Activated T-helper 2 cell treated with anti-CD3 and anti-CD28 coated beads, Interferon-gamma antibody, Interleukin-2, Interleukin-4, amounts not matched to agents 10 μg/mL and 5 μg/mL and 100 μg/mL, durations not matched to agents 14 hours and 24 hours and 36 hours (primary cell): ENCODE results near the gene PPP1R14C. TPM values are rescaled to one million over a fixed set of nuclear protein-coding genes. Genes with fewer than 3 reads are reported as not detected.
"Not testable (repeated sequence)": the region's sequence is repeated elsewhere in the genome, so short reads cannot be mapped to it uniquely, and the experiment has no call there.

Experiments used
- DNase-seq: peaks from one replicate; pipeline ENCODE4 v3.0.0; 2021; ENCODE audit warnings: low spot score
- H3K27ac Mint-ChIP-seq: one replicate; pipeline ENCODE4 v1.8.0; 2021; ENCODE audit warnings: mixed read lengths
- H3K27me3 Mint-ChIP-seq: one replicate; pipeline ENCODE4 v1.8.0; 2021; ENCODE audit warnings: low read depth, mixed read lengths
- H3K36me3 Mint-ChIP-seq: one replicate; pipeline ENCODE4 v1.8.0; 2021; ENCODE audit warnings: low read depth, mixed read lengths
- H3K4me1 Mint-ChIP-seq: one replicate; pipeline ENCODE4 v1.8.0; 2021; ENCODE audit warnings: low read depth, mixed read lengths
- H3K4me3 Mint-ChIP-seq: one replicate; pipeline ENCODE4 v1.8.0; 2021; ENCODE audit warnings: low read depth, mild to moderate bottlenecking, moderate library complexity, mixed read lengths
- H3K9me3 Mint-ChIP-seq: one replicate; pipeline ENCODE4 v1.8.0; 2021; ENCODE audit warnings: mixed read lengths
- intact Hi-C: fragments of 100-400 bp; cut with micrococcal nuclease; formaldehyde crosslinking; loops from one replicate; pipeline ENCODE4 v1.15.1; 2023
- total RNA-seq: library from RNA; stranded (reverse); gene quantifications from 2 replicates; pipeline ENCODE4 v1.2.3, GENCODE V29; 2022

Gene PPP1R14C
- total RNA-seq, 1 donor from 2014 or later: 0.23 TPM

DNA sequence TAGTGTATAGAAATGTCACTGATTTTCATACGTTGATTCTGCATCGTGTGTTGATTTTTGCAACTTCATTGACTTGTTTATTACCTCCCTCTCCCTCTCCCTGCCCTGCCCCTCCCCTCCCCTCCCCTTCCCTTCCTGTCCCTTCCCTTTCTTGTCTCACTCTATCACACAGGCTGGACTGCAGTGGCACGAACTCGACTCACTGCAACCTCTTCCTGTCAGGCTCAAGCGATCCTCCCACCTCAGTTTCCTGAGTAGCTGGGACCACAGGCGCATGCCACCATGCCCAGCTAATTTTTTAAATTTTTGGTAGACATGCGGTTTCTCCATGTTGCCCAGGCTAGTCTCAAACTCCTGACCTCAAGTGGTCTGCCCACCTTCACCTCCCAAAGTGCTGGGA, 19.2 kb upstream of the PPP1R14C start:
- intact Hi-C loops: no loop called here
- peaks cover 4% of the 10 kb centered on the region for H3K4me1 Mint-ChIP-seq
- peaks cover 21% of the 10 kb centered on the region for H3K27me3 Mint-ChIP-seq
- no peaks in the 10 kb centered on the region for H3K36me3 Mint-ChIP-seq
- no peaks in the 10 kb centered on the region for H3K9me3 Mint-ChIP-seq
- H3K4me3 Mint-ChIP-seq: no peak overlapping the region
- H3K27ac Mint-ChIP-seq: no peak overlapping the region
- DNase-seq: no peak

DNA sequence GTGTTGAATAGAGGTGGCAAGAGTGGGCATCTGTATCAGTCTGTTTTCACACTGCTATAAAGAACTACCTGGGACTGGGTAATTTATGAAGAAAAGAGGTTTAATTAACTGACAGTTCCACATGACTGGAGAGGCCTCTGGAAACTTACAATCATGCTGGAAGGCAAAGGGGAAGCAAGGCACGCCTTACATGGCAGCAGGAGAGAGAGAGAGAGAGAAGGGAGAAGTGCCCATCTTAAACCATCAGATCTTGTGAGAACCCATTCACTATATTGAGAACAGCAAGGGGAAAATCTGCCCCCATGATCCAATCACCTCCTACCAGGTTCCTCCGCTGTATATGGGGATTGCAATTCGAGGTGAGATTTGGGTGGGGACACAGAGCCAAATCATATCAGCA, 18.6 kb upstream of the PPP1R14C start:
- H3K27me3 Mint-ChIP-seq: peaks cover 21% of the 10 kb centered on the region
- H3K4me1 Mint-ChIP-seq: peaks cover 3% of the 10 kb centered on the region
- no peaks in the 10 kb centered on the region for H3K9me3 Mint-ChIP-seq
- no peak for DNase-seq
- no peak overlapping the region for H3K27ac Mint-ChIP-seq
- H3K36me3 Mint-ChIP-seq: no peaks in the 10 kb centered on the region
- H3K4me3 Mint-ChIP-seq: no peak overlapping the region
- intact Hi-C loops: no loop called here

DNA sequence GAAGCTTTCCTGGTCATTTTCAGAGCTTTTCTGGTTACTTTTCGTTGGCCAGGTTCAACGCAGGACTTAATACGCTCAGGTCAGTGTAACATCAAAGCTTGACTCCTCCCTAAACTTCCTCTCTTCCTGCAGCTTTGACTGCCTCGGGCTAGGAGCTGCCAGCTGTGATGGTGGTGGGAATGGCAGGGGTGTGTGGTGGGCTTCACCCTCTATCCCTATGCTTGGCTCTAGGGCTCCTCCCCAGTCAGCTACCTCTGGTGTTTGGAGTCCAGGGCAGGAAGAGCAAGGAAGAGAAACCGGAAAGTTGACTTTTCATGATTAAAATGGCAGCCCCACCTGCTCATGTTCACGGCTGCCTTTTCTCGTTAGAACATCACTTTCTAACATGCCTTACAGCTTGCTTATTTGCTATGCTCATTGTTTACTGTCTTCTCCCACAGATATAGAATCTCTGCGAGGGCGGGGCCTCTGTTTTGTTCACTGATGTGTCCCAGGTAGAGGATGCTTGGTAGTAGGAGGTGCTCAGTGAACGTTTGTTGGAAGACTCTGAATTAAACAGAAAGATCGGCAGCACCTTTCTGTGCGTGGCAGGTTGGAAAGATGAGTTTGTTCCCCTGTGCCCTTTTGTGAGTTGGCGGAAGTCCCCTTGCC, 16.1 kb upstream of the PPP1R14C start:
- Mint-ChIP-seq H3K4me3 (no peak overlapping the region), H3K4me1 (no peaks in the 10 kb centered on the region), H3K27me3 (peaks cover 16% of the 10 kb centered on the region), H3K36me3 (no peaks in the 10 kb centered on the region), H3K27ac (no peak overlapping the region), H3K9me3 (no peaks in the 10 kb centered on the region)
- DNase-seq: no peak
- intact Hi-C loops: no loop called here

DNA sequence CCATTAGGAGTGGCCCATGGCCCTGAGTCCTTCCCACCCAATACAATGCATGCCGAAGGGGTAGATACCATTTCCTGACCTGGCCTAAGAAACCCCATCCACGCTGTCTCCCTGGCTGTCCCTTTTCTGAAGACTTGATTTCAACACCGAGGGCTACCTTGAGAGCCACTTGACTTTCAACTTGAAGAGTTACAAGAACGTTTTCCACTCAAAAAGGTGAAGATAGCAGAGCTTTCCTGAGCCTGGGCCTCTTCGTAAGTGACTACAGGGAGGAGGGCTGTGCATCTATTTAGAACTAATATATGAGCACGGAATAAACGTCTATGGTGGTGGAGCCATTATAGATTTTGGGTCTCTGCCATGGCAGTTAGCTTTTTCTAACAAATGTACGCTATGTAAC, 14.4 kb upstream of the PPP1R14C start:
- Mint-ChIP-seq H3K4me3 (no peak overlapping the region), H3K27me3 (peaks cover 10% of the 10 kb centered on the region), H3K4me1 (no peaks in the 10 kb centered on the region), H3K36me3 (no peaks in the 10 kb centered on the region), H3K9me3 (no peaks in the 10 kb centered on the region), H3K27ac (no peak overlapping the region)
- DNase-seq: no peak
- intact Hi-C loops: no loop called here

DNA sequence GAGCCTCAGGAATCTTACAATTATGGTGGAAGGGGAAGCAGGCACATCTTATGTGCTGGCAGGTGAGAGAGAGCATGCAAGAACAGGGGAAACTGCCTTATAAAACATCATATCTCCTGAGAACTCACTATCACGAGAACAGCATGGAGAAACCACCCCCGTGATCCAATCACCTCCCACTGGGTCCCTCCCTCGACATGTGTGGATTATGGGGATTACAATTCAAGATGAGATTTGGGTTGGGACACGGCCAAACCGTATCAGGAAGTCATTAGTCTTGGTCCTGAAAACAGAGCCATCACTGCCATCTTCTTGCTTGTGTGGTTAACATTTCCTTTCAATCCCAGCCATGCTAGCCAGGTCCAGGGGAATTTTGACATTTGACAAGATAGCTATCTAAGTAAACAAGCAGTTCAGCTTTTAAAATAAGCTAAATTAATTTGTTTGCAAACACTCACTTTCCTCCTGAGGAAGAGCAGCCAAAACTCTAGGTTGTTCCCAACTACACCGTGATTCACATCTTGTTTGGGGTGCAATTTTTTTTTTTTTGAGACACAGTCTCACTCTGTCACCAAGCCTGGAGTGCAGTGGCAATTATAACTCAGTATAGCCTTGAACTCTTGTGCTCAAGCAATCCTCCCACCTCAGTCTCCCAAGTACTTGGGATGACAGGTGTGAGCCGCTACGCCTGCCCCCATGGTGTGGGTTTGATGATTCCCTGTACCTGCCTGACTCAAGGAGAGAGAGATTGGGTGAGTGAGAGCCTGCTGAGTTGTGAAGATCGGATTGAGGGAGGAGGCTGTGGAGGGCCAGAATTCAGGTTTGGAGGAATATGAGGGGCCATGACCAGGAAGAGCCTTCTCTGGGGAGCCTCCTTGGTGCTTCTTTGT, 13.0 kb upstream of the PPP1R14C start:
- no peak overlapping the region for H3K27ac Mint-ChIP-seq
- no peak overlapping the region for H3K4me3 Mint-ChIP-seq
- intact Hi-C loops: no loop called here
- peaks cover 7% of the 10 kb centered on the region for H3K27me3 Mint-ChIP-seq
- no peak for DNase-seq
- no peaks in the 10 kb centered on the region for H3K9me3 Mint-ChIP-seq
- no peaks in the 10 kb centered on the region for H3K36me3 Mint-ChIP-seq
- no peaks in the 10 kb centered on the region for H3K4me1 Mint-ChIP-seq

DNA sequence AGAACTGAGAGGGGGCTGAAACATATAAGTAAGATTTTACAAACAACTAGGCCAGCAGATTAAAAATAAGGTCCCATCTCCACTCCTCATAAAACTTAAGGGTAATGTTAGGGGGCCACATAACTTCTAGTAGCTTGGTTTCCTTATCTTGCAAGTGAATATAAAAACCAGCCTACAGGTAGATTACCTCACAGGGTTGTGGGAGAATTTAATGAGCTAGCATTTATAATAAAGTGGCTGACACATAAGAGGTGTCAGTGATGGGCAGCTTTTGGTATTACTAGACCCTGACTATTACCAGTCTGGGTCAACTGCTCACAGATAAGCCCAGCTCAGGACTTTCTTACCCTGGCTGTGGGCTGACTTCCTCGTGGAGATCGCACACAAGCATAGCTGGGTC, 9.2 kb upstream of the PPP1R14C start:
- DNase-seq: no peak
- Mint-ChIP-seq H3K4me3 (no peak overlapping the region), H3K27ac (no peak overlapping the region), H3K4me1 (no peaks in the 10 kb centered on the region), H3K27me3 (peaks cover 16% of the 10 kb centered on the region), H3K9me3 (peaks cover 7% of the 10 kb centered on the region), H3K36me3 (no peaks in the 10 kb centered on the region)
- intact Hi-C loops: no loop called here

DNA sequence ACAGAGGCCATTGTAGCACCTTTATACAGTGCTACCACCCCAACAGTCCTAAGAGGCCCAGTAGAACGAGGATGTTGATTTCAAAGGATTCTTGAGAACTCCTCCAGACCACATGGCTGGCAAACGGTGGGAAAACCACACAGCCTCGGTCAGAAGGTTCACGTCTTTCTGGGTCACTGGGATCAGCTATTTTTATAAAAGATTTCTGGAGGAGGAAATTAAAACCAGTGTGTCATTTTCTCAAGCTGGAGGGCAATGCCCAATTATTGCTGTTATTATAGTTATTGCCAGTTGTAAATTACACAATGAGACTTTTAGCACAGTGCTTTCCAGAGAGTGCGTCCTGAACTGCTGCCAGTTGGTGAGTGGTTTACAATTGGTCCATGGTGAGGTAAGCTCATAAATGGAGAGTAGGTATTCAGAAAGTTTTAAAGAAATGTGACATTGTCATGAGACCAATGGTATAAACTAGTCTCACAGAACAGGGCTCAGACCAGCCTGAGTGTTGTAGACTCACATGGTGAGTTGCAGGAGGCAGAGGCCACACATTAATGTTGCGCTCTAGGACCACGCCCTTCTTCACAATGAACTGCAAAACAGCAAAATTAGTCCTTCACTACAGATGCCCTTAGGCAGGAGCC, 8.4 kb upstream of the PPP1R14C start:
- Mint-ChIP-seq H3K4me3 (no peak overlapping the region), H3K9me3 (peaks cover 7% of the 10 kb centered on the region), H3K27me3 (peaks cover 22% of the 10 kb centered on the region), H3K27ac (no peak overlapping the region), H3K36me3 (no peaks in the 10 kb centered on the region), H3K4me1 (no peaks in the 10 kb centered on the region)
- DNase-seq: no peak
- intact Hi-C loops: no loop called here

DNA sequence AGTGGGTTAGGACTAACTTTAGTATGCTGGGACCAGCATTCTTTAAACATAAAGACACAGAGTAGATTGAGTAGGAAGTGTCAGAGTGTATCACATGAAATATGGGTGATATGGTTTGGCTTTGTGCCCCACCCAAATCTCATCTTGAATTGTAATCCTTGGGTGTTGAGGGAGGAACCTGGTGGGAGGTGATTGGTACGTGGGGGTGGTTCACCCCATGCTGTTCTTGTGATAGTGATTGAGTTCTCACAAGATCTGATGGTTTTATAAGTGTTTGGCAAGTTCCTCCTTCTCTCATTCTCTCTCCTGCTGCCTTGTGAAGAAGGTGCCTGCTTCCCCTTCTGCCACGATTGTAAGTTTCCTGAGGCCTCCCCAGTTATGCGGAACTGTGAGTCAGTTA, 5.1 kb upstream of the PPP1R14C start:
- H3K9me3 Mint-ChIP-seq, DNase-seq, H3K27ac Mint-ChIP-seq, H3K4me3 Mint-ChIP-seq, H3K36me3 Mint-ChIP-seq, H3K4me1 Mint-ChIP-seq, intact Hi-C loops: not testable (repeated sequence)
- H3K27me3 Mint-ChIP-seq: peaks cover 46% of the 10 kb centered on the region

DNA sequence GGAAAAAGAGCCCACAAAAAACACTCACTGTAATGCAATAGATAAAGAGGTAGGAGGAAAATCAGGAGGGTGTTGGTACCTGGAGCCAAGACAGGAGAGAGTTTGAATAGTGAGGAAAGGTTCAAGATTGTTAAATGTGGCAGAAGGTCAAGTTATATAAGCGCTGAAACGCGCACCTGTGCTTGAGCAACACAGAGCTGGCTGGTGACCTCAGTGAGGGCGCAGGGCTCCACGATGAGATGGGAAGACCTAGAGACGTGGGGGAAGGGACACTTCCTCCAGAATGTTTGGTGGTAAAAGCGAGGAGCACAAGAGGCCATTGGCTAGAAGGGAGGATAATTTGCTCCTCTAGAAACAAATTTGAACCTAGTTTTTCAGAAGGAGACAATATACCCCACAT, 4.2 kb upstream of the PPP1R14C start:
- peaks cover 7% of the 10 kb centered on the region for H3K9me3 Mint-ChIP-seq
- DNase-seq: no peak
- H3K36me3 Mint-ChIP-seq: no peaks in the 10 kb centered on the region
- peaks cover 6% of the 10 kb centered on the region for H3K4me1 Mint-ChIP-seq
- H3K27ac Mint-ChIP-seq: no peak overlapping the region
- intact Hi-C loops: no loop called here
- H3K4me3 Mint-ChIP-seq: no peak overlapping the region
- peaks cover 46% of the 10 kb centered on the region for H3K27me3 Mint-ChIP-seq

DNA sequence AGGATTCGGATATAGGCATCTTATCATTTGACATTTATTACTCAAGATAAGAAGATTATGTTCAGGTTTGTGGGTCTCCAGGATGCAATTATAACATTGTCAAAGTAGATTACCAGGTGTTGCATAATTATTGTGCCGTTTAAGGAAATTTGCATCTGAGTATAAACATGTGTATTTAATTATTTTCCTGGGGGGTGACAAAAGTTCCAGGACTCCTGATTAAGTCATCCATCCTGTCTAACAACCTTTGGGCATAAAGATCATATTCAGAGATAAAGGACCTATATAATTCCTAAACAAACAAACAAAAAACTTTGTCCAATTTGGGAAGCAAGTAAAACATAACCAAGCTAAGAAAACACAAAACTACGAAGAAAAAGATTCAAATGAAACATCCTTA, 3.3 kb upstream of the PPP1R14C start:
- Mint-ChIP-seq H3K4me1 (peaks cover 6% of the 10 kb centered on the region), H3K36me3 (no peaks in the 10 kb centered on the region), H3K27me3 (peaks cover 54% of the 10 kb centered on the region), H3K9me3 (peaks cover 7% of the 10 kb centered on the region), H3K4me3 (no peak overlapping the region), H3K27ac (no peak overlapping the region)
- DNase-seq: no peak
- intact Hi-C loops: no loop called here

DNA sequence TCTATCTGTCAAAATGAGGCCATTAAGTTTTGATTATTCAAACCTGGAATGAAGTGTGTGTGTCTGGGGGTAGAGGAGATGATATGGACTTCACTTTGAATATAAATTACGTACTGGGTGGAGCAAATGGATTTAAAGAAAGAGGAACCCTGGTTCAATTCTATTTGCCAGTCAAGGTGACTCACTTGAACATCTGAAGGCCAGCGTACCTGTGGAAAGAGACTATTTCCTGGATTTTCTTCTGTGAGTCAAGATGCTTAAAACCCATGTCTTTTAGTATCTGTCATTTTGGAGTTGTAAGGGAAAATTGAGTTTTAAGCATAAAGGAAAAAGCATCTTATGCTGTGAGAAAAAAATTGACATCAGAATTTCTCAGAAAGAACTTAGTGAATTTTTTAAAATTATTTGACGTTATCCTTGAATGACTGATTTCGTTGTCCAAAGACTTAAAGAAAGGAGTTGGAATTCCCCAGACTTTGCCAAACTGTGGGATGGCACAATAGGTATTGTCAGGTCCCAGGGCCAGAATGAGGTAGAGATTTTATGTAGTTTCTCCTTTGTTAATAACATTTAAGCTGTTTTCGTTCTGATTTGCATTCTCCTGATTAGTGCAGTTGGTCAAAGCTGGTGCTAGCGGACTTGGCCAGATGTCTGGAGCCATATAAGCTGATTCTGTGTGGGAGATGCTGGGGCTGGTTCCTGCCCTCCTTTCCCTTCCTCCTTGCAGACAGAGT, 2.4 kb upstream of the PPP1R14C start:
- no peak for DNase-seq
- intact Hi-C loops: loop anchor here (10.0 kb wide), 1 partner anchor 176 kb away; the partner anchor contains the start of gene ULBP1

DNA sequence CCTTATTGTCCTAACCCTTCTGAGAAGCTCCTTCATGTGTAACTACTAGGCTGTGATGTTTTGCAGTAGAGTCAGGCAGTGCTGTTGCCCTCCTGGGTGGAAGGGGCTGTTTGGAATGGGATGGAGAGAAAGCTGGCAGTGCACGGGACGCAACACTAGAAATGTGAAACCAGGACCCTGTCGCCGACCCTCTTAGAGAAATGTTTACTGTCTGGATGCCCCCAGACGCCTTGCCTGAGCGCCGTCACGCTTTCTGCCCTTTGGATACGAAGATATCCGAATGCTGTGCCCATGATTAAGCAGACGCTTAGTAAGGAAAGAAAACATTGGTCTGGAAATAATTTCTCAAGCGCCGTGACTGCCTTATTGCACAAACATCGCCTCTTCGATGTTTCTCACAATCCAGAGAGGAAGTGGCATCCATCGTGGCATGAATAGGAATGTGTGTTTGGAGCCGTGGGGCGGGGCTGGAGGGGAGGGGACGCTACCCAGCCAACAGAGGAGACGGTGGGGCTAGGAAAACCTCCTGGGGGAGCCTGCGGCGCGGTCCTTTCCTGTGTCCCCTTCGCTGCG, 661 bp upstream of the PPP1R14C start:
- Mint-ChIP-seq H3K9me3 (peaks cover 7% of the 10 kb centered on the region), H3K4me1 (peaks cover 11% of the 10 kb centered on the region), H3K27ac (no peak overlapping the region), H3K36me3 (no peaks in the 10 kb centered on the region), H3K27me3 (peaks cover 71% of the 10 kb centered on the region), H3K4me3 (peak overlapping the region; percentile 62)
- no peak for DNase-seq
- intact Hi-C loops: loop anchor here (10.0 kb wide), 1 partner anchor 177 kb away; the partner anchor contains the start of gene ULBP1

More for the DNA sequence above, 2.4 kb upstream of the PPP1R14C start:
- Mint-ChIP-seq H3K27ac (no peak overlapping the region), H3K4me1 (peaks cover 6% of the 10 kb centered on the region), H3K36me3 (no peaks in the 10 kb centered on the region), H3K9me3 (peaks cover 7% of the 10 kb centered on the region), H3K27me3 (peaks cover 62% of the 10 kb centered on the region), H3K4me3 (no peak overlapping the region)
